Mucosa of stomach (tissue), 1 donor: ENCODE results near the gene LPIN1.
"Not testable (repeated sequence)": the region's sequence is repeated elsewhere in the genome, so short reads cannot be mapped to it uniquely, and the experiment has no call there.

ENCODE experiments used
- H3K27me3 ChIP-seq: one replicate; pipeline ENCODE4 v1.7.0; 2013; ENCODE audit warnings: mild to moderate bottlenecking, low read length; ENCODE audit not compliant: control insufficient read depth, insufficient read depth
- H3K36me3 ChIP-seq: one replicate; pipeline ENCODE4 v1.7.0; 2013; ENCODE audit warnings: low read length; ENCODE audit not compliant: control insufficient read depth, insufficient read depth
- H3K4me1 ChIP-seq: one replicate; pipeline ENCODE4 v1.7.0; 2013; ENCODE audit warnings: mild to moderate bottlenecking, low read length; ENCODE audit not compliant: control insufficient read depth, insufficient read depth
- H3K4me3 ChIP-seq: one replicate; pipeline ENCODE4 v1.7.0; 2013; ENCODE audit warnings: low read length
- H3K9ac ChIP-seq: one replicate; pipeline ENCODE4 v1.7.0; 2013; ENCODE audit warnings: mild to moderate bottlenecking, low read length, moderate library complexity
- H3K9me3 ChIP-seq: one replicate; pipeline ENCODE4 v1.7.0; 2013; ENCODE audit warnings: mild to moderate bottlenecking, low read length, moderate library complexity; ENCODE audit not compliant: control insufficient read depth
- donor health status: Pancreatic carcinoma.

The LPIN1 gene

GRCh38 chr2:11805024-11805423 lies 58.6 kb downstream of the LPIN1 start:
- peaks cover 8% of the 10 kb centered on the region for H3K36me3 ChIP-seq
- no peaks in the 10 kb centered on the region for H3K27me3 ChIP-seq
- no peak overlapping the region for H3K9ac ChIP-seq
- H3K4me1 ChIP-seq: no peaks in the 10 kb centered on the region
- no peak overlapping the region for H3K4me3 ChIP-seq
- H3K9me3 ChIP-seq: no peaks in the 10 kb centered on the region

GRCh38 chr2:11805920-11806319 lies 59.5 kb downstream of the LPIN1 start:
- Histone ChIP-seq H3K4me1 (no peaks in the 10 kb centered on the region), H3K9me3 (no peaks in the 10 kb centered on the region), H3K27me3 (no peaks in the 10 kb centered on the region), H3K9ac (no peak overlapping the region), H3K36me3 (peaks cover 8% of the 10 kb centered on the region), H3K4me3 (no peak overlapping the region)

GRCh38 chr2:11807156-11808015 lies 61.0 kb downstream of the LPIN1 start:
- Histone ChIP-seq H3K36me3 (peaks cover 8% of the 10 kb centered on the region), H3K9ac (no peak overlapping the region), H3K9me3 (no peaks in the 10 kb centered on the region), H3K4me1 (no peaks in the 10 kb centered on the region), H3K27me3 (no peaks in the 10 kb centered on the region), H3K4me3 (no peak overlapping the region)

GRCh38 chr2:11808016-11808400 lies 61.6 kb downstream of the LPIN1 start:
- Histone ChIP-seq H3K9ac (no peak overlapping the region), H3K27me3 (no peaks in the 10 kb centered on the region), H3K36me3 (peaks cover 8% of the 10 kb centered on the region), H3K4me3 (no peak overlapping the region), H3K4me1 (no peaks in the 10 kb centered on the region), H3K9me3 (no peaks in the 10 kb centered on the region)

GRCh38 chr2:11809586-11810236 lies 63.3 kb downstream of the LPIN1 start:
- Histone ChIP-seq H3K4me1 (no peaks in the 10 kb centered on the region), H3K36me3 (peaks cover 4% of the 10 kb centered on the region), H3K9me3 (no peaks in the 10 kb centered on the region)

GRCh38 chr2:11810237-11810977 lies 64.0 kb downstream of the LPIN1 start:
- no peaks in the 10 kb centered on the region for H3K9me3 ChIP-seq
- H3K4me3 ChIP-seq: no peak overlapping the region
- no peaks in the 10 kb centered on the region for H3K36me3 ChIP-seq
- H3K9ac ChIP-seq: no peak overlapping the region
- no peaks in the 10 kb centered on the region for H3K4me1 ChIP-seq
- no peaks in the 10 kb centered on the region for H3K27me3 ChIP-seq

More at GRCh38 chr2:11809586-11810236, 63.3 kb downstream of the LPIN1 start:
- Histone ChIP-seq H3K9ac (no peak overlapping the region), H3K27me3 (no peaks in the 10 kb centered on the region), H3K4me3 (no peak overlapping the region)

GRCh38 chr2:11811036-11811654 lies 64.7 kb downstream of the LPIN1 start:
- no peaks in the 10 kb centered on the region for H3K27me3 ChIP-seq
- H3K4me3 ChIP-seq: no peak overlapping the region
- no peak overlapping the region for H3K9ac ChIP-seq
- no peaks in the 10 kb centered on the region for H3K4me1 ChIP-seq
- H3K36me3 ChIP-seq: no peaks in the 10 kb centered on the region
- no peaks in the 10 kb centered on the region for H3K9me3 ChIP-seq

GRCh38 chr2:11812466-11813248 lies 66.2 kb downstream of the LPIN1 start:
- Histone ChIP-seq H3K9ac (no peak overlapping the region), H3K36me3 (no peaks in the 10 kb centered on the region), H3K9me3 (no peaks in the 10 kb centered on the region), H3K4me3 (no peak overlapping the region), H3K4me1 (no peaks in the 10 kb centered on the region), H3K27me3 (no peaks in the 10 kb centered on the region)

- not testable (repeated sequence) for H3K36me3 ChIP-seq, H3K9ac ChIP-seq, H3K4me1 ChIP-seq, H3K4me3 ChIP-seq, H3K9me3 ChIP-seq, H3K27me3 ChIP-seq
These were observed 66.9 kb downstream of the LPIN1 start for GRCh38 chr2:11813345-11813744.

GRCh38 chr2:11813951-11814350 lies 67.5 kb downstream of the LPIN1 start:
- H3K4me1 ChIP-seq: no peaks in the 10 kb centered on the region
- no peak overlapping the region for H3K9ac ChIP-seq
- no peaks in the 10 kb centered on the region for H3K36me3 ChIP-seq
- no peaks in the 10 kb centered on the region for H3K9me3 ChIP-seq
- no peaks in the 10 kb centered on the region for H3K27me3 ChIP-seq
- no peak overlapping the region for H3K4me3 ChIP-seq

GRCh38 chr2:11814979-11815510 lies 68.6 kb downstream of the LPIN1 start:
- no peaks in the 10 kb centered on the region for H3K36me3 ChIP-seq

More at GRCh38 chr2:11814979-11815510, 68.6 kb downstream of the LPIN1 start:
- no peaks in the 10 kb centered on the region for H3K27me3 ChIP-seq
- no peak overlapping the region for H3K9ac ChIP-seq
- no peak overlapping the region for H3K4me3 ChIP-seq
- H3K9me3 ChIP-seq: no peaks in the 10 kb centered on the region
- no peaks in the 10 kb centered on the region for H3K4me1 ChIP-seq
